HL-60 (cell line): Measurements from ENCODE around the gene HOXC13.

Experiments
- POLR2AphosphoS5 ChIP-seq: IDR thresholded peaks from 2 replicates; pipeline ENCODE4 v1.6.1; 2012; ENCODE audit warnings: low read depth
- TF ChIP-seq, protein P1 (sequence below): IDR thresholded peaks from one replicate; pipeline ENCODE4 v1.5.1; 2011; ENCODE audit warnings: low read length, control low read depth, inconsistent platforms; ENCODE audit not compliant: insufficient read depth

DNA sequence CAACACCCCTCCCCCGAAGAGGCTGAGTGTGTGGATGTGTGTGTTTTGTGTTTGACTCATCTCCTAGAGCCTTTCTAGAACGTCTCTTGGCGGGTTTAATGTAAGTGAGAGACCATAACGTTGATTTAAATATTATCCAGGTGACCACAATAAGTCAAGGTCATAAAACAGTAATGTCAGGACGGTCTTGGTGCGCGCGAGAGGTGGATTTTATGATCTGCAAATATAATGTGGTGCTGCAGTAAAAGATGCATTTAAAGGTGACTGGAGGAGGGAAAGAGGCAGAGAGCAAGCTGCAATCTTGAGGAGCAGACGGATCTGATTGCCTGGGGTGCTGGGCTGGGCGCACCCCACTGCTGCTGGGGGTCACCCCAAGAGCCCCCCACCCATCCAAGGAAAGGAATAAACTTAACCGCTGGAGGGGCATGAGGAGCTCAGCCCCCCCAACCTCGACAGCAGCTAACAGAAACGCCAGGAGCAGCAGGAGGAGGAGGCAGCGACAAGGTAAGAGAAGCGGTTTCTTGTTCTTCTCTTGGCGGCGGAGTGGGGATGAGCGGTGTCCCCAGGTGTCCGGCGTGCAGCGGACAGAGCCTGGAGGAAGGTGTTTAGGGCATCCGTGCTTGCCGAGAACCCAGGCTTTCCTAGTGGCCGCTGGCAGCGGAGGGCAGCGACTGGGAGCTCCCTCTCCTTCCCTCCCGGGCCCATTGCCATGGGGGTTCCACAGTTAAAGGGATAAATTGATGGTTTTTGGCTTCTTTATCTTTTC lies 51.9 kb downstream of the HOXC13 start:
- no peak for TF ChIP-seq POLR2AphosphoS5
- TF ChIP-seq, protein P1, sequence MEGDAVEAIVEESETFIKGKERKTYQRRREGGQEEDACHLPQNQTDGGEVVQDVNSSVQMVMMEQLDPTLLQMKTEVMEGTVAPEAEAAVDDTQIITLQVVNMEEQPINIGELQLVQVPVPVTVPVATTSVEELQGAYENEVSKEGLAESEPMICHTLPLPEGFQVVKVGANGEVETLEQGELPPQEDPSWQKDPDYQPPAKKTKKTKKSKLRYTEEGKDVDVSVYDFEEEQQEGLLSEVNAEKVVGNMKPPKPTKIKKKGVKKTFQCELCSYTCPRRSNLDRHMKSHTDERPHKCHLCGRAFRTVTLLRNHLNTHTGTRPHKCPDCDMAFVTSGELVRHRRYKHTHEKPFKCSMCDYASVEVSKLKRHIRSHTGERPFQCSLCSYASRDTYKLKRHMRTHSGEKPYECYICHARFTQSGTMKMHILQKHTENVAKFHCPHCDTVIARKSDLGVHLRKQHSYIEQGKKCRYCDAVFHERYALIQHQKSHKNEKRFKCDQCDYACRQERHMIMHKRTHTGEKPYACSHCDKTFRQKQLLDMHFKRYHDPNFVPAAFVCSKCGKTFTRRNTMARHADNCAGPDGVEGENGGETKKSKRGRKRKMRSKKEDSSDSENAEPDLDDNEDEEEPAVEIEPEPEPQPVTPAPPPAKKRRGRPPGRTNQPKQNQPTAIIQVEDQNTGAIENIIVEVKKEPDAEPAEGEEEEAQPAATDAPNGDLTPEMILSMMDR, result no peak
